GM12864 (cell line): ENCODE data around the gene RALGAPA2.

Experiments used
- DNase-seq: peaks from one replicate; pipeline ENCODE4 v3.0.0-alpha.2; 2011; ENCODE audit warnings: low read depth
- H3K4me3 ChIP-seq: 2 replicates; pipeline ENCODE4 v1.5.1; 2011; ENCODE audit warnings: mild to moderate bottlenecking, low read depth, low read length, control low read depth
- CTCF ChIP-seq: IDR thresholded peaks from 2 replicates; pipeline ENCODE4 v1.5.1; 2011; ENCODE audit warnings: low read depth, mild to moderate bottlenecking, moderate library complexity, low read length, control low read depth, inconsistent platforms; ENCODE audit errors: missing control alignments

Gene RALGAPA2

GRCh38 chr20:20488388-20488787 lies 224.1 kb downstream of the RALGAPA2 start:
- no peak for TF ChIP-seq CTCF
- DNase-seq, result no peak
- no peak overlapping the region for H3K4me3 ChIP-seq

- no peak for DNase-seq
- TF ChIP-seq CTCF, result no peak
Measured at GRCh38 chr20:20487811-20488210, 224.6 kb downstream of the RALGAPA2 start.

GRCh38 chr20:20483328-20483727 lies 229.1 kb downstream of the RALGAPA2 start:
- H3K4me3 ChIP-seq, result no peak overlapping the region
- DNase-seq, result no peak
- no peak for TF ChIP-seq CTCF

More at GRCh38 chr20:20487811-20488210, 224.6 kb downstream of the RALGAPA2 start:
- no peak overlapping the region for H3K4me3 ChIP-seq

- no peak for DNase-seq
- no peak overlapping the region for H3K4me3 ChIP-seq
- TF ChIP-seq CTCF, result no peak
Measured at GRCh38 chr20:20482453-20482852, 230.0 kb downstream of the RALGAPA2 start.

- TF ChIP-seq CTCF, result no peak
- no peak overlapping the region for H3K4me3 ChIP-seq
- no peak for DNase-seq
Measured at GRCh38 chr20:20480689-20481088, 231.8 kb downstream of the RALGAPA2 start.

GRCh38 chr20:20480126-20480525 lies 232.3 kb downstream of the RALGAPA2 start:
- TF ChIP-seq CTCF, result no peak
- H3K4me3 ChIP-seq, result no peak overlapping the region
- no peak for DNase-seq

GRCh38 chr20:20477444-20478041 lies 234.9 kb downstream of the RALGAPA2 start:
- TF ChIP-seq CTCF, result no peak
- DNase-seq, result no peak
- no peak overlapping the region for H3K4me3 ChIP-seq
